Measurements from ENCODE around the gene ABL1.

The ABL1 gene

GRCh38 chr9:130824079-130824478 is 11.0 kb upstream of the ABL1 start:
- no peak overlapping the region for H3K4me3 ChIP-seq (ENCODE audit: low read depth, low read length)
- DNase-seq (ENCODE audit: low read depth) = no peak

GRCh38 chr9:130824643-130825350 is 10.3 kb upstream of the ABL1 start:
- DNase-seq (ENCODE audit: low read depth) = peak; percentile 73

GRCh38 chr9:130825351-130825651 is 9.8 kb upstream of the ABL1 start:
- DNase-seq (ENCODE audit: low read depth) = no peak
- no peak overlapping the region for H3K4me3 ChIP-seq (ENCODE audit: low read depth, low read length)

More at GRCh38 chr9:130824643-130825350, 10.3 kb upstream of the ABL1 start:
- H3K4me3 ChIP-seq (ENCODE audit: low read depth, low read length) = no peak overlapping the region

GRCh38 chr9:130825809-130826208 is 9.2 kb upstream of the ABL1 start:
- DNase-seq (ENCODE audit: low read depth) = no peak
- no peak overlapping the region for H3K4me3 ChIP-seq (ENCODE audit: low read depth, low read length)

GRCh38 chr9:130829762-130830161 is 5.3 kb upstream of the ABL1 start:
- H3K4me3 ChIP-seq (ENCODE audit: low read depth, low read length) = no peak overlapping the region
- no peak for DNase-seq (ENCODE audit: low read depth)

- no peak for DNase-seq (ENCODE audit: low read depth)
- H3K4me3 ChIP-seq (ENCODE audit: low read depth, low read length) = no peak overlapping the region
Observed at GRCh38 chr9:130830231-130830760, 4.8 kb upstream of the ABL1 start.

DNA sequence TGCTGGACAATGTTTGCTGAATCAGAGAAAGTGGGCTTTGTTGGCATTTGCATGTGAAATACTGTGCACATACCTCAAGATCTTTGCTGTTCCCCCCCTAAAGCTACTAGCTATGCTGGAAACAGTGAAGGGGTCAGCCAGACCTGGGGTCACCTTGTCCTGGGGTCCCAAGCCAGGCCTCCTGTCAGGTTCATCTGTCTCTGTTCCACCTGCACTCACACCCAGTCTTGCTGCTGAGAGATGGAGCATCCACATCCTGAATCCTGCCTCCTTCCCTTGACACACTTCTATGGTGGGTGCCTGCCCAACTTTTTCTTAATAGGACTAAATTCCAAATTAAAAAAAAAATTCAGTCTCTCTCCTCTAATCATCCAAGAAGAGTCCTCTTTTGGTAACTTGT is 4.0 kb upstream of the ABL1 start:
- H3K4me3 ChIP-seq (ENCODE audit: low read depth, low read length) = no peak overlapping the region
- DNase-seq (ENCODE audit: low read depth) = no peak

- peak; percentile 72 for DNase-seq (ENCODE audit: low read depth)
- no peak overlapping the region for H3K4me3 ChIP-seq (ENCODE audit: low read depth, low read length)
Observed at GRCh38 chr9:130833031-130833990, 1.7 kb upstream of the ABL1 start.

DNA sequence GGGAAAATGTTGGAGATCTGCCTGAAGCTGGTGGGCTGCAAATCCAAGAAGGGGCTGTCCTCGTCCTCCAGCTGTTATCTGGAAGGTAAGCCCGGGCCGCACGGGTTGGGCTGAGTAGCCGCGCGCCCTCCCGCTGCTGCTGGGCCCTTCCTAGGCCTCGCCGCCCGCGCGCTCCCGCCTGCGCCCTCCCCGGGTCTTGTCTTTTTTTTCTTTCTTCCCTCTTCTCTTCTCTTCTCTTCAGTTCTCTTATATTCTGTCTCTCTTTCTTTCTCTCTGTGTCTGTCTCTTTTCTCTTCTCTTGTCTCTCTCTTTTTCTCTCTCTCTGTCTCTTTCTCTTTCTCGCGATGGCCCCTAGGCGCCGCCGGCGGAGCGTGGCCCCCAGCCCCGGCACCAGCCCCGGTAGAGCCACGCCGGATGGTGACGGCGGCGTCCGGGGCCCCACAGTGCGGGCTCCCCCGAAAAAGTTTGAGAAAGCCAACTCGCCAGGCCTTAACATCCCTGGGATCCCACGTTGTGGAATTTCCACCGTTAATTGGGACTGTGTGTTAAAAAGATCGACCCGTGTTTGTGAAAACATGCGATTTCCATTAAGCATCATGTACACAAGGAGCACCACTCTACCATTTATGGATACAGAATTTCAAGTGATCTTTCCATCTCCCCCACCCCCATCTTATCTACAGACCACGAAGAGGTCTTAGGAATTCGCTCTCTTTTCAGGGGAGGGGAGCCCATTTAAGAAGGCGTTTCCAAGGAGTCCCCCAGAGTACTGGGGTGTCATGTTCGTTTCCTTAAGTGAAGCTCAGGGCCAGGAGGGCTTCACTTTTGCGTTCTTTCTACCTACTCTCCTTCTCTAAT is 616 bp downstream of the ABL1 start:
- DNase-seq (ENCODE audit: low read depth) = no peak
- H3K4me3 ChIP-seq (ENCODE audit: low read depth, low read length) = peak overlapping the region; percentile 76

DNA sequence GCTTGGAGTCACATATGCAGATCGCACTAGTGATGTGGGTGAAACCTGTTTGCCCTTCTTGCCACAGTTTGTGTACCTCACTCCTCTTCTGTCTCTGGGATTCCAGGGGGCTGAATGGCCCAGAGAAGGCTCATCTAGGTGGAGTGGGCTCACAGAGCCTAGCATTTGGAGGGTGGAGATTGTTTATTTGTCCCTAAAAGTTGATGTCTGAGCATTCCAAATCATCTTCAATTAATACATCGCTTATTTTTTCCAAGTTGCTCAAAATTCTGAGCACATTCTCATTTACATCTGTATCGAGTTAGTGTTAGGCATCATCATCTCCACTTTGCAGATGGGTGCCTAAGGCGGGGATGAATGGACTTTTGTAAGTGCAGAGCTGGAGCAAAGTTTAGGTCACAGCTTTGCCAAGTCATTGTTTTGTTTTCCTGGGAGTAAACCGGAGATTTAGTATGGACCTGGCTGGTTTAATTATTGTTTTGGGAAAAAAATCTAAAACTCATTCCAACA is 2.0 kb downstream of the ABL1 start:
- no peak for DNase-seq (ENCODE audit: low read depth)
- H3K4me3 ChIP-seq (ENCODE audit: low read depth, low read length) = peak overlapping the region; percentile 76

GRCh38 chr9:130837643-130838042 is 2.6 kb downstream of the ABL1 start:
- peak overlapping the region; percentile 76 for H3K4me3 ChIP-seq (ENCODE audit: low read depth, low read length)
- DNase-seq (ENCODE audit: low read depth) = no peak

DNA sequence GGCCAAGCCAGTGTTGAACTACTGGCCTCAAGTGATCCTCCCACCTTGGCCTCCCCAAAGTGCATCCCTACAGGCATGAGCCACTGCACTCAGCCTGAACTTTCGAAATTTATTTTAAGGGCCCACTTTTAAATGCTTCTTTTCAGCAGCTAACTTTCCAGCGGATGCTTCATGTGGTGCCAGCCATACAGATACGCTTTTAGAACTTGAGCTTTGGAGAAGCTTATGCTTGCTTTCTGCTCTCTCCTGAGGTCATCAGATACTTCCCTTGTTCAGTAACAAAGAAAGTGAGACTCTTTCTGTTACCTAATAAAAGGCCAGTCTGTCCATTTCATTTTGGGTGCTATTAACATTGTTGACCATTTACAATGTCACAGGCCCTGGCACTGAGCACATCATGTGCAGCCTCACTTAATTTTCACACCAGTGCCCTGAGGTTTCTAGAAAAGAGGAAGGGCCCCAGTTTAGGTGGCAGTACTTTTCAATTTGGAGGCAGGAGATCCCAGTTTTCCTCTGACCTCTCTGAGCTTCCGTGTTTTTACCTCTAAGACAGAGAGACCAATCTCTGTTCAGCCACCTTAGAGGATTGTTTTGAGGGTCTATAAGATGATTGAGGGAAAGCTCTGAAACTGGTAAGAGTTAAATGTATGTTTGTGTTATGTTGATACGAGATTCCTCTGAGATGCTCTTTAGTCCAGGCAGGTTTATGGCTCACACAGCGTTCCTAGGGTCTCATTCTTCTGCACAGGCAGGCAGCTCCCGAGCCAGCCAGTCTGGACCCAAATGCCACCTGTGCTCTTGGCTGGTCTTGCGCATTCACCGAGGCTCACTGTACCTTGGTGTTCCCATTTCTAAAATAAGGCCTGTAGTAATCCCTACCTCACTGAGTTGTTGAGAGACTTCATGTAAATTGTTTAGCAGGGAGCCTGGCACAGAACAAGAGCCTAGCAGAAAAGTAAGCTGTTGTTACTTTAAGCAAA is 4.4 kb downstream of the ABL1 start:
- H3K4me3 ChIP-seq (ENCODE audit: low read depth, low read length) = peak overlapping the region; percentile 23
- DNase-seq (ENCODE audit: low read depth) = no peak

DNA sequence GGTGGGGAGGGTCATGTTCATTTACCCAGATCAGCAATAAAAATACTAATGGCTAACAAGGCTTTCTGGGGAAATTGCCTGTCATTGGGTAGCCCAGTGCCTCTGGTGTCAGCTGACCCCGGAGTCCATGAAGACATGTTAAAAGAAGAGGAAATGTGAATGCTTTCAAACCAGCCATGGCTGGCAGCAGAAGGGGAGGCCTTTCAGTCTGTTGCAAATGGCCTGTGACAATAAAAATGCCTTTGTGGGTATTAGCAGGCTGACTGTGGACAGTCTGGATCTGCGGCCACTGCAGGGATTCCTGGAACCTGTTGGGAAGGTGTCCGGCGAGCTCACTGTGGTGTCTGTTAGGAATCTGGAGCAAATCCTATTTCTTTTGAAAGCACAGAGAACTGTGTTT is 7.5 kb downstream of the ABL1 start:
- no peak overlapping the region for H3K4me3 ChIP-seq (ENCODE audit: low read depth, low read length)
- no peak for DNase-seq (ENCODE audit: low read depth)

DNA sequence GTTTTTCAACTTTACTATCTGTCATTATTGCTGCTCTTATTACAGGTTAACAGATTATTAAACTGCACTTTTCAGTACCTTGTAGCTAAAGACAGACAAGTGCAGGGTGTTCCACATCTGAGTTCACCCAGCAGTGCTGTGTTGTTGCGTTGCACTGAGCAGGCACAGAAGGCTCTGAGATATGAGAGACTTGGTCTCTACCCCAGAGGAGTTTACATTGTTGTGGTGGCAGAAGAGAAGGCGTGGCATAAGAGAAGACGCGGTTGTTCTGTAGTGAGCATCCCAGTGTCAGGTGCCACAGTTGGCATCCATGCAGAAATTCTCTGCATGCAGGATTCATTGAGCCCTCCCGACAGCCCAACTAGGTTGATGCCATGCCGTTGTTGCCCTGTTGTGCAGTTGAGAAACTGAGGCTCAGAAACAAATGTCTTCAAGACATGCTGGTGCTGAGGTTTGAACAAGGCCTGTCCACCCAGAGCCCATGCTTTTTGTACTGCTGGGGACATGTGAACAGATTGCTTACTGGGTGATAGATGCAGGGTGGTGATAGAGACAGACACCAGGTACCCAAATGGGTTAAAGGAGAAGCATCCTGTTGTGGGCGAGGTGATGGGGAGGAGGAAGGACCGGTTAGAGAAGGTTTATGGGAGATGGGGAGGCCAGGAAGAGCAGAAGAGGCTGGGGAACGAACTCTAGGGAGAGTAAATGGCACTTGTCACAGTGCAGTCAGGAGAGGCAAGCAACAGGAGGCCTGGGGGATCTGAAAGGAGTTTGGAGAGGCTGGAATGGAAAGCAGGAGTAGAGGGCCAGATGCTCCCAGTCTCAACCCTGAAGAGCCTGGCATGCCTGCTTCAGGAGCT is 8.2 kb downstream of the ABL1 start:
- no peak overlapping the region for H3K4me3 ChIP-seq (ENCODE audit: low read depth, low read length)
- DNase-seq (ENCODE audit: low read depth) = no peak

DNA sequence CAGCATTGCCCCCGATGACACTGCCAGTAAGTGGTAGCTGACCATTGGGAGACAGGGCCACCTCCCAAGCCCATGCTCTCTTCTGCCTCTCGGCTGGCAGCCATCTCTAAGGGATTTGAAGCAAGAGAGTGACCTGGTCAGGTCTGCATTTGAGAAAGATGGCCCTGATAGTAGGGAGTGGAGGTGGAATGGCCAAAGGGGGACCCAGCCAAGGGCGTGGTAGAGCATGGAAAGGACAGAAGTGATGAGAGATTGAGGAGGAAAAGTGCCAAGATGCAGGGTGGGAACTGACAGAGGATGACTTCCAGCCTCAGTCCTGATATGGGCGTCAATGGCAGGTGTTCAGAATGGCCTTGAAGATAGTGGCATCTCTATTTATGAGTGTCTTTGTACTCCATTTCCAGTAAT is 9.0 kb downstream of the ABL1 start:
- H3K4me3 ChIP-seq (ENCODE audit: low read depth, low read length) = no peak overlapping the region
- DNase-seq (ENCODE audit: low read depth) = no peak

DNA sequence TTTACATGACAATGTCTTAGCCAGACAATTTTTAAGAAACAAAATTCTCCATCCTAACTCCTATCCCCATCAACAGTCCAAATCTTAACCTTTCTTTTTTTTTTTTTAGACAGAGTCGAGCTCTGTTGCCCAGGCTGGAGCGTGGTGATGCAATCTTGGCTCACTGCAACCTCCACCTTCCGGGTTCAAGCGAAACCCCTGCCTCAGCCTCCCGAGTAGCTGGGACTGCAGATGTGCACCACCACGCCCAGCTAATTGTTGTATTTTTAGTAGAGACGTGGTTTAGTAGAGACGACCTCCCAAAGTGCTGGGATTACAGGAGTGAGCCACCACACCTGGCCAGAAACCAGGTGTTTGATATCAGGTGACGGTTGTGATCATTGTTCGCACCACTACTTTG is 10.2 kb downstream of the ABL1 start:
- no peak for DNase-seq (ENCODE audit: low read depth)
- H3K4me3 ChIP-seq (ENCODE audit: low read depth, low read length) = peak overlapping the region; percentile 18

GRCh38 chr9:130845901-130846481 is 10.9 kb downstream of the ABL1 start:
- peak; percentile 79 for DNase-seq (ENCODE audit: low read depth)
- H3K4me3 ChIP-seq (ENCODE audit: low read depth, low read length) = peak overlapping the region; percentile 27

Measured in skeletal muscle cell (primary cell).